NCI-H526 treated with DMSO at 0.1 percent for 48 hours (cell line): ENCODE data around the gene HOTAIR.

Source experiments
- DNase-seq: peaks from one replicate; lab custom pipeline; 2025; lab: John Stamatoyannopoulos, UW

The HOTAIR gene

DNA sequence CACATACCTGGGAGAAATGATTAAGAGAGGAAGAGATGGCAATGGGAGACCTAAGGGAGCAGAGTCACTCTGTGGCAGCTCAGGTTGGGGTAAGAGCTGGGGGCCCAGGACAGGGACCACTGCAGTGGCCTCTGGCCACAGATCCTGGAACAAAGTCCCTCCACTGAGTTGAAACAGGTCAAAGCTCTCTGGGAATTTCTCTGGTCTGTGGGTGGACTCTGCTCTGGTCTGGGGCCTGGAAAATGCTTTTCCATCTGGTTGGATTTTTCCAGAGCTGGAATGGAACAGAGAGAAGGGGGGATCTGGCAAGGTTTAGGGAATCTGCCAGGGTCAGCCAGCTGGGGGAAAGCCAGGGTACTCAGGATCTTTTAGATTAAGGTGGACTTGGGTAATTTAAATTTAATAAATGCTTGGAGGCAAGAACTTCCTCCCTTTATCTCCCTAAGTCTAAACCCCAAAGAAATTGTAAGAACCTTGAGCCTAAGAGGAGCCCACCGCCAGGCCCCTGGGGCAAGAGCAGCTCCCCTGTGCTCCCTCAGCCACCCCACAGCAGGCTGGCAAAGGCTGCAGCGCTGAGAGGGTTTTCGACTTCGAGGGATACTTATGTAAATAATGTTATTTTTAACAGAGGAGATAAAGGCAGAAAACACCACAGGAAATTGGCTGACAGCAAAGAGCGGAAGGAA, 13.9 kb upstream of the HOTAIR start:
- DNase-seq, result no peak

DNA sequence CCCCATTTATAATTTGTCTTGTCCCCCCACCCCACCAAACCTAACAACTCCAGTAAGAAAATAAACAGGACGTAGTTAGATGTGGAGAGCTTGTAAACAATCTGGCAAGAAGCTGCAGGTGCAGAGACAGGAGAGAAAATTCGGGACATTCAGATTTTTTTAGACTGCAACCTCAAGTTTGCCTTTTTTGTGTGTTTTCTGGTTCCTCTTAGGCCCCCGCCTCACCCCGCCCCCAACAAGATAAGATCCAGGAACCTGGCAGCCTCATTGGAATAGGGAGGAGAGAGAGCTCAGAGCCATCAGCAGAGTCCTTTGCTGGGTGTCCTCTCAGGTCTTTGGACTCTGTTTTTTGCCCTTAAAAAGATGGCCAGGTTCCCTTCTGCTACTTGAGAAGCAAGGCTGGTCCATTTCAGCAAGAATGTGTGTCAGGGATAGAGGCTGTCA, 13.1 kb upstream of the HOTAIR start:
- no peak for DNase-seq

DNA sequence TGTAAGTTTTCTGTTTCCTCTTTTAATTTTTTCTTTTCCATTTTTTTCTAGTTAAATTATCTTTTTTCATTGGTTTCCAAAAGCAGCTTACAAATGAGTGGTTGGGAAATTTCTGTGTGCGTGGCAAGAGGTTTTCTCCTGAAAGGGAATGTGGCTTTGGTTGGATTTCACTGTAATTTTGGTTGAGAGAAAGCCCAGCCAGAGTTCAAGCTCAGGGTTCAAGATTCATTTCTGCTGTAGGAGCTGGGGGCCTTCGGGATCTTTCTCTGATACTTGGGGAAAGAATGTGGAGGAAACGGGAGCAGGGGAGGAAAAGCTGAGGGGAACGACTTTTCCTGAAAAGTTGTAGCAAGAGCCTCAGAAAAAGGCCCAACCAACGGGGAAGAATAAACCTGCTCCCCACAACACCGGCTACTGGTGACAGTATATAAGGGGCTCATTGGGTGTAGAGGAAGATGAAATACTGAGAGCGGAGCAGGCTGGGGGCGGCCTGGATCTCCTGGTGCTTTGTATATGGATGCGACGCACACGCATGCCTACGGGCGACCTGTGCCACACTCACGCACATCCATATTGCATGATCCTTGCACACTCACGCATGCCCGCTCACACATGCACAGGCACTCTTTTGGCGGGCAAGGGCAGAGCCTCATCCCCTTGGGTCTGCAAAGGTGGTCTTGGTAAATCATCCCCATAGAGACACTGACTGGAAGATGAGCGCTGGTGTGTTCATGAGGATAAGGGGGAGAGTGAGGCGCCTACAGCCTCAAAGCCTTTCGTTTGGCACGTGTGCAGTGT, 12.1 kb upstream of the HOTAIR start:
- no peak for DNase-seq

DNA sequence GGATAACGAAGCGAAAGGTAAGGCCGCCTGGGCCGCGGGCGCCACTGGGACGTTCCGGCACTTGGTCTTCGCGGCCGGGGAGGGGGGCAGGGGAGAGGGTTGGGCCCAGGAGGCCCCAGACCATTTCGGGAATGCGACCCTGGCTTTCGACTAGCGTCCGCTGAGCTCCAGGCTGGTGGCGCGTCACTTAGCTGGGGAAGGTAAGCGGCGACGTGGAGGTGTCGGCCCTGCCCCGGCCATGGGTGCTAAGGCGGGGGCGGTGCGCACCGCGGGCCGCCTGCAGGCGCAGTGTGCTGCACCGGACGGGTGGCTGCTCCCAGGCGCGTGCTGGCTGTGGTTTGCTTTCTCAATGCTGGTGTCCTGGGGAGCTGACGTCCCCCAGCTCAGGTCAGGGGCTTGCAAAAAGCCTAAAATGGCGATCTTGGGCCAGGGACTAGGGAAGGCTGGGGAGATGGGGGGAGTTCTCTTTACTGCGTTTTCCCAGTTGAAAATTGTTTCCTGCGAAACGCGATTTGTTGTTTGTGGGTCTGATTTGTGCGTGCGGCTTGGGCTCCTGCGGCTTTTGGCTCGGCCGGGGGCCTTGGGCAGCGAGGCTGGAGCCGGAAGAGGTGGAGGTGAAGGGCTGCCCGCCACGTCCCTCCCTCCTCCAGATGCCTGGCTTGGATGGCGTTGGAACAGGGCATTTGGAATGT, 11.4 kb upstream of the HOTAIR start:
- DNase-seq, result no peak

DNA sequence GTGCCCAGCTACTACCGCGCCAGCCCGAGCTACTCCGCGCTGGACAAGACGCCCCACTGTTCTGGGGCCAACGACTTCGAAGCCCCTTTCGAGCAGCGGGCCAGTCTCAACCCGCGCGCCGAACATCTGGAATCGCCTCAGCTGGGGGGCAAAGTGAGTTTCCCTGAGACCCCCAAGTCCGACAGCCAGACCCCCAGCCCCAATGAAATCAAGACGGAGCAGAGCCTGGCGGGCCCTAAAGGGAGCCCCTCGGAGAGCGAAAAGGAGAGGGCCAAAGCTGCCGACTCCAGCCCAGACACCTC, 10.9 kb upstream of the HOTAIR start:
- DNase-seq, result no peak

DNA sequence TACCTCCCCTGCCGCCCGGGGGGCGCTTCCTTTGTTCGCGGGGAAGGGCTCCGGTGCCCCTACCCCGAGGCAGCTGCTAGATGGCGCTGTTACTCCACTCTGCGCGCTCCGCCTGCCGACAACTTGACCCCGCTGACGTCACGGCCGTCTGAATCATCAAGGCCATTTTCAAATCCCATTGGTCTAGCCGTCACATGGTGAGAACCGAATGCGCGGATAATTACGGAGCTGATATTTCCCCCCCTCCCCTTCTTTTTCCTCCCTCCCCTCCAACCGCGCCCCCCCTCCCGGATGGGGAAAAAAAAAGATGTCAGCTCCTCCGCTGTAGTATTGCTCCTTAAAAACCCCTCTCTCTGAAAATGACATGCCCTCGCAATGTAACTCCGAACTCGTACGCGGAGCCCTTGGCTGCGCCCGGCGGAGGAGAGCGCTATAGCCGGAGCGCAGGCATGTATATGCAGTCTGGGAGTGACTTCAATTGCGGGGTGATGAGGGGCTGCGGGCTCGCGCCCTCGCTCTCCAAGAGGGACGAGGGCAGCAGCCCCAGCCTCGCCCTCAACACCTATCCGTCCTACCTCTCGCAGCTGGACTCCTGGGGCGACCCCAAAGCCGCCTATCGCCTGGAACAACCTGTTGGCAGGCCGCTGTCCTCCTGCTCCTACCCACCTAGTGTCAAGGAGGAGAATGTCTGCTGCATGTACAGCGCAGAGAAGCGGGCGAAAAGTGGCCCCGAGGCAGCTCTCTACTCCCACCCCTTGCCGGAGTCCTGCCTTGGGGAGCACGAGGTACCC, 10.3 kb upstream of the HOTAIR start, which contains the start of gene HOXC10:
Gene HOXC10 (plus strand): TSS at position 246 of the 791 bp plus-strand sequence. CDS start 114 bp downstream, at position 360.
- no peak for DNase-seq

DNA sequence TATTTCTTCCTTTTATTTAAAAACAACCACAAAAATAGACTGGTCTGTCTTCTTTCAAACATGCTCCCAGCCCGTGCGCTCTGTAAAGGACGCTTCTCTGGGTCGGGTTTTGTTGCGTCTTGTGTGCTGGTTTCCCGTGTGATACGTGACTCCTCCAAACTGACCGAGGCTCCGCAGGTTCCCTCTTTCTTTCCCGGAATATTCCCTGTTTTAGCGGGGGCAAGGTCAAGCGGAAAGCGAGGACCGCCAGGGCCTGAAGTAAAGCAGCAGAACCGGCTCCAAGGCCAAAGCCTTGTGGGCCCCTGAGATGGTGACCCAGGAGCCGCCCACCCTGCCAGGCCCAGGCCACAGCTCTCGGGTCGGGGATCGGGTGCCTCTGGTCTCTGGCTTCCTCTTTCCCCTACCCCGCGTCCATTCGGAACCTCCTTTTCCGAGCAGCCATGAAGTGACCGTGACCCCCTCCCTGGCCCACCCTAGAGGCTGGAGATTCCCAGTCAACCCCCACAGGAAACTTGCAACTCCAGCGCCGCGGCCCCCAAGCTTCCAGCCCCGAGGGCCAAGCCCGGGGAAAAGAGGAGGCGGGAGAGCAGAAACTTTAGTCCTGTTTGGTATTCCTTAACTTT, 9.3 kb upstream of the HOTAIR start:
- DNase-seq, result no peak

DNA sequence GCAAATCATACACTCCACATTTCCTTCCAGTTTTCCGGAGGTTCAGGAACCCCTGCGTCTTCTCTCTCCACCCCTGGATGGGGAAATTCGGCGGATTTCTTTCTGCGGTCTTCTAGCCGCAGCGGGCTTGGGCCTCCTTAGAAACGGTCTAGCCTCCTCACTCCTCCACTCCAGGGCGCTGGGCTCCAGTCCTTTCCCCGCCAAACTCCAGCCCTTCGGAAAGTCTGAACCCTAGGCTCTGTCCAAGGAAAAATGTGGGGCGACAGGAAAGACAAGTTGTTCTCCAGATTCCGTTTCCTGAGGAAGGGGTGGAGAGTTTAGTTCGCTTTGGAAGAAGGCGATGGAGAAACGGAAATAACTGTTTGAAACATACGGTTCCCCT, 8.8 kb upstream of the HOTAIR start:
- DNase-seq, result no peak

DNA sequence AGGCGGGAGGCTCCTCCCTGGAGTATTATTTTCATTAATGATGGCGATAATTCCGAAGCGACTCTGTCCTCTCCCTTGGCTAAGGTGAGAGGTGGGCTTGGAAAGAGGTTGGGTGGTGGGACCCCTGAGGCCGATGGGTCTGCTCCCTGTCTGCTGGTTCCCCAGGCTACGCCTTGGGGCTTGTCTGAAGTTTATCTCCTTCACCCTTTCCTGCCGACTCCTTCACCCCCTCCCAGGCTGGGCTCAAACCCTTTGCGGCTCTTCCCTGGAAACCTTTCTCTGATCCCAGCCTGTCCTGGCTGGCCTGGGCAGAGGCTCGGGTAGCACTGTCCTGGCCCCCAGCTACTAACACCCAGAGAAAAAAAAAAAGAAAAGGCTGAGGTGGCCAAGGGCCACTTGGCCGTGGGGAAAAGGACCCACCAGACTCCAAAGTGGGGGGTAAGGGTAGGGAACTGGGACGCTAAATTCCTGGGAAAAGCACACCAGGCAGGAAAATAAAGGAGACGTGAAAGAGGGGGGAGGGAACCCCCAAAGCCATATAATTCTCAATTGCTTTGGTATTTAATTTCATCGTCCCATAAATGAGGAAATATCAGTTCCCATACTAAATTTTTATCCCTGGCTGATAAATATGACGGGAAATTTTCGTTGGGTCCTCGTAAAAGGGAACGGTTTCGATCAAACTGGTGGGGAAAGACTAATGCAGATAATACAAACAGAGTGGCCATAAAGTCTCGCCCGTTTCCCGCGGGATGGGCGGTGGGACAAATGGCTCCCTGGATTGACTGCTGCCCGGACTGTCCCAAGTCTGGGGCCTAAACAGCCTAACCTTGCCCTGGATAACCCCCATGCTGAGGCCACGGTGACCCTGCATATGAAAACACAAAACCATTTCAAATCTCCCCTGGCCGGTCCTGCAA, 8.2 kb upstream of the HOTAIR start:
- no peak for DNase-seq

DNA sequence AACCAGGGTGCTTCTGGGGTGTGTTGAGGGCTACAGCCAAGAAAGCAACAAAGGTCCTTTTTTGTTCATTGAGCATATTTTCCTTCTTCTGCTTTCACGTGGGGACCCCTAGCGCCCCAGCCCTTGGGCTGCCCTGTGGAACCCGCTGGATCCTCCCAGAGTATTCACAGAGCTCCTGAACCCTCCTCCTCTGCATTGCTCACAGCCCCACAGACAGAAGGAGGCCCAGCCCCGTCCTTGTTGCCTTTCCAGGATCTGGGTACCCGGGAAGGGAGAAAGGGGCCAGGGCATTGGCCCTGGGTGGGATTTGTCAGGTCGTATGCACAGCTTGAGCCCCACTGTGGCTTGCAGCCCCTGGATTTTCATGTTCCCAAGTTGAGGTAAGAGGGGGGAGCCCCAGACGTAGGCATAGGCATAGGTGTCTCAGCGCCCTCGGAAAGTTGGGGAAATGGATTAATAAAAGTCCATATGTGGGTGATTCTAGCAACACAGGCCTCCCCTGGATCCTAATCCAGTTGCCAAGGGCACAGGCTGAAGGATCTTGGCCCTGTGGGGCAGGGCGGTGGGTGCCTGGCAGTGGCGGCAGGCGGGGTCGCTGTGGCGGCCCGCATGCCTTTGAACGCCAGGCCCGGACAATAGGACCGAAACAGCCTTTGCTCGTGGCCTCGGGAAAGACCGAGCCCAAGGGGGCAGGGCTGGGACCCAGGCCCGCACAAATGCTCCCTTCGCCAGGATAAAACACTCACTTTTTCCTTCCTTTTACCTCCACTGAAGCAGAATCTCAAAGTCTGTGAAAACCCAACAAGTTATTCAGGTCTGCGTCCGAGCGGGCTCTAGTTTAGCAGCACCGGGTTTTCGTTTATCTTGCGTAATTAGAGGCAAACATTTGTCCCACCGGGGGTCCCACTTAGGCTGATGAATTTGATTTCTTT, 7.1 kb upstream of the HOTAIR start:
- no peak for DNase-seq

DNA sequence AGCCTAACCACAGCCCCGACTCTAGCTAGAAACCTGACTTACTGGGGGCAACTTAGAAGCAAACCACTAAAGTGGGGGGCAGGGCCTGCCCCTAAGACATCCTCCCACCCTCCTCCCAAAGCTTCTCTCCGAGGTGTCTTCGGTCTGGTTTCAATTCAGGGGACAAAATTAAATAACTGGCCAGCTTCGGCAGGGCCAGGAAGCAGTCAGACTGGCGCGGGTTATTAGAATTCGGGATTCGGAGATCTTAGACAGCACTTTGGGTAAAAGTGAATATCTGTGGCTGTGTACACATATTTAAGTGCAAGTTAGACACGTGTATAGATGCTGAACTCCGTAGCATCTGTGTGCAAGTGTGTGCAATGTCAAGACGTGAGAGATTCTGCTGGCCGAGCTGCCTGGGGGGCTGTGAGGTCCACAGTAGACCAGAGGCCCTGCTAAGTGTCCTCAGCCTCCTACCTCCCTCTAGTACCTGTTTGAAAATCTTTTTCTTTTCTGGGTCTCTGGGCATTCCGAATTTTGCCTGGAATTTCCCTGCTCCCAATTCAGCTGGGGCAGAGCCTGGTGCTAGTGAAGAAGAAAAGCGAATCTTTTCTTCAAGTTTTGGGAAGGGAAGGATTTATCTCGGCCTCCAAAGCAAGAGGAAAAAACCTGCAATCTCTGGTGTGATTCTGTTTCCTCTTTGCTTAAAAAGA, 6.2 kb upstream of the HOTAIR start:
- no peak for DNase-seq

DNA sequence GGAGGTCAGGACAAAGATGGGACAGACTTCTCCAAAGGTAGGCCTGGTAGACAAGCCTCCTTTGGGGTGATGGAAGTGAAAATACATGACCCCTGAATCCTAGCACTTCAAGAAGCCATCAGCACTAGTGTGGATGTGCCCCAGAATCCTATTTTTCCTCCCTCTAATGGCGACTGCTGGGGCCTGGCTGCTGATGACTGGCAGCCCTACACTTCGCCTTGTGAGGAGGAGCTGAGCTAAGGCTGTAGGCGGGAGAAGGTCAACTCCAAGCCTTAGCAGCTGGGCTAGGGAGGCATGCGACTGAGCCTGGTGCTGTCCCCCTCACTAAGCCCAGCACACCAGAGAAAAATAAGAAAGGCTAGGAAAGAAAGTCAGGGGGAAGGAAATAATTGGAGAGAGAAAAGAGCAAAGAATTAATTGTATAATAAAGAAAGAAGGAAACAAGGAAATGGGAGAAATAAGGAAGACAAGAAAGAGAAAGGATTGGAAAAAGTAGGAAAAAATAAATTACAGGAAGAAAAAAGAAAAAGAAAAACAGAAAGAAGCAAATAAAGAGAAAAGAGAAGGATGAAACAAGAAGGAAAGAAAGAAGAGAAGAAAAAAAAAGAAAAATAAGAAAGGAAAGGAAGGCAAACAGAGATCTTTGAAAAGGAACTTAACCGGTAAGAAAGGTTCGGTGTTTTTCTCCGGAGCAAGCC, 5.5 kb upstream of the HOTAIR start:
- no peak for DNase-seq

DNA sequence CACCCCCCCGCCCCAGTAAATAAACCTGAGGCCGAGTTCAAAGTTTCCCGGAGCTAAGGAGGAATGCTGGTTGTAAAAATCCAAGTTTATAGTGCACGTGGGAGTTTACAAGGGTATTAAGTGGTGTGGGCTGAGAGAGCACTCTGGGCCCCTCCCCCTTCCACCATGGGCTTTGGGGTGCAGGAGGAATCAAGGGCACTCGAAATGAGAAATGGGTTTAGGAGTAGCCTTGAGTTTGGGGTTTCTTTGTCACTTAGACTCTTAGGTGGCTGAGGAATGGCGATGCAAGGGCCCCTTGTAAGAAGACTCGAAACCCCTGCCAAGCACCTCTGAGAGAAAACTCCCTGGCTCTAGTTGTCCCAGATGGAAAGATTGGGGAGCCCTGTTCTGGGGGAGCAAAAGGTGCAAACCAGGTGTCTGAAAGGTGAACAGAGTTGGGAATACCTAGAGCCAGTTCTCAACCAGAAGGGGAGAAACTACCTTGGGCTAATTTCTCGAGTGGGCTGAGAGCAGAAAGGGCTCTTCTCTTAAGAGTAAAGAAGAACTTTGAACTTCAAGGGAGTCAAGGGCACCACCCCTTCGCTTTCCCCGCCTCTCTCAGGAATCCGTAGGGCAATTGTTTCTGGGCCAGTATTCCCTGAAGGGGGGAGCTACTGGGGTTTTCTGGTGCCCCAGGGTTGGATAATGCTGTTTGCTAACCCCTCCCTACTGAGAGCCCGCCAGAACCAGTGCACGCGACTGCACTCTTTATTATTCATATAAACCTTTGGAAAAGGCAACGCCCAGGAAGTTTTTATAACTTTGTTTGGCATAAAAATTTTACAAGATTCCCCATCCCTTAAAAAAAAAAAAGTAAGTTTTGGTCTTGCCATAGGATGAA, 4.0 kb upstream of the HOTAIR start:
- no peak for DNase-seq

DNA sequence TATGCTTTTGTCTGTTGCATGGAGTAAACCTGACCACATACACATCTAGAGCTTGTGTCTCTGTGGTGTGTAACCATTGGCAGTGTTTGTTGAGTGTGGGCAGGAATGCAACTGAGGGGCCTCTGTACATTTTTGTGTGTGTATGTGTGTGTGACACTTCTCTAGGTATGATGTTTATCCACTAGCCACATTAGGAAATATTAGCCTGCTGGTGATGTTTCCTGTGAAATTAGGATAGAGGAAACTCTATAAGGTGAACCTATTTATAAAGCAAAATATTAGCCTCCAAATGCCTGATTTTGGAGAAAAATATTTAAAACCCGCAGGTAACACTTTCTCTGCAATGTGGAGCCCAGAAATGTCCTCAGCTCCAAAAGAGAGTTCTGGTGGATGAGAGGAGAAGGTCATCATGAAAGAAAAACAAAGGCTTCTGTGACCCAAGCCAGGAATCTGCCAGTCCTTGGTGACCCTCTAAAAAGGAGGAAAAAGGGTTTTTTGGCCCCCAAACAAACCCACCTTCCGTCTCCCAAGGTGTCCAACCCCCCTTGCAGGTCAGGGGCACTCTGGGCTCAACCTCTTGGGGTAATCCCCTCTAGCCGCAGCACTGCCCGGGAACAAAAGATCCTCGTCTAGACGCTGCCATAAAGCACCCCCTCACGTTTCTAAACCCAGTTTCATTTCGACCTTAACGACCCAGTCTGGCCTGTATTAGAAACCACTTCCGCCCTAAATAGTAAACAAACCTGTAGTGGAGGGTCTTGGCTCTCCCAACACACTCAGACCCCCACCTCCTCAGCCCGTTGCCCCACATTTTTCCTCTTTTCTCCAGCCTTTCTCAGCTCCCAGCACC, 3.1 kb upstream of the HOTAIR start:
- DNase-seq, result no peak

DNA sequence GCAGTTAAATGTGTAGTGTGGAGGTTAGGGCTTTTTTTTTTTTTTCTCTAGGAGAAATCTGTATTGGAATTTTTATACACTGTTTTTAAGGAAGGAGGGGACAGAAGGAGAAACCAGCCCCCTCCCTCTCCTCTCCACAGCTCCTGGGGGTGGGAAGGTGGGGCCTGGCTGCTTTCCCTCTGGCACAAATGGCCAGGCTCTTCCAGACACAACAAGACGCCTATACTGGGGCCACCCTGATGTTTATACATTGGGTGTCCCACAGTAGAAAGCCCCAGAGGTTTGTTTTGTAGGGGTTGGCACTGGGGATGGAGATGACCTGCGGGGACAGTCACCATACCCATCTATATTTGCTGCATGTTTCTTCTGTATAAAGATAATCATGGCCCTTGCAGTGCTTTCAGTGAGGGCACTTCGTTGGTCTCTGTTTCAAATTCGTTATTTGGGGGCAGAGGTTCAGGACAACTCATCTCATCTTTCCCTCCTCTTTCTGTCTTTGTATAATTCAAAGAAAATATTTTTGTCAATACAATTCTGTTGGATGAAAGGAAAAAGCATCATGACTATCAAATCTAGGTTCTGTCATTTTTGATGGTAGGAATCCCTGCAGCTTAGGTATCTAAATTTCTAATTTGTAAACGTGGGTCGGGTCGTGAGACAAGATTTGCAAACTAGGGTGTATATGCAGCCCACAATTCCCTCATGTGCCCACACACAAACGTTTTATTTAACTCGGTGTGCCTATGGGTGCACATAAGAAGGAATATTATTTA, 2.3 kb upstream of the HOTAIR start:
- no peak for DNase-seq
